NCI-H1930 (cell line): ENCODE results near the gene ANKRD13A.
"Not testable (repeated sequence)": the region's sequence is repeated elsewhere in the genome, so short reads cannot be mapped to it uniquely, and the experiment has no call there.

Source experiments
- DNase-seq, 2 experiments: peaks; one replicate each; lab custom pipeline; 2025; lab: John Stamatoyannopoulos, UW

The ANKRD13A gene

DNA sequence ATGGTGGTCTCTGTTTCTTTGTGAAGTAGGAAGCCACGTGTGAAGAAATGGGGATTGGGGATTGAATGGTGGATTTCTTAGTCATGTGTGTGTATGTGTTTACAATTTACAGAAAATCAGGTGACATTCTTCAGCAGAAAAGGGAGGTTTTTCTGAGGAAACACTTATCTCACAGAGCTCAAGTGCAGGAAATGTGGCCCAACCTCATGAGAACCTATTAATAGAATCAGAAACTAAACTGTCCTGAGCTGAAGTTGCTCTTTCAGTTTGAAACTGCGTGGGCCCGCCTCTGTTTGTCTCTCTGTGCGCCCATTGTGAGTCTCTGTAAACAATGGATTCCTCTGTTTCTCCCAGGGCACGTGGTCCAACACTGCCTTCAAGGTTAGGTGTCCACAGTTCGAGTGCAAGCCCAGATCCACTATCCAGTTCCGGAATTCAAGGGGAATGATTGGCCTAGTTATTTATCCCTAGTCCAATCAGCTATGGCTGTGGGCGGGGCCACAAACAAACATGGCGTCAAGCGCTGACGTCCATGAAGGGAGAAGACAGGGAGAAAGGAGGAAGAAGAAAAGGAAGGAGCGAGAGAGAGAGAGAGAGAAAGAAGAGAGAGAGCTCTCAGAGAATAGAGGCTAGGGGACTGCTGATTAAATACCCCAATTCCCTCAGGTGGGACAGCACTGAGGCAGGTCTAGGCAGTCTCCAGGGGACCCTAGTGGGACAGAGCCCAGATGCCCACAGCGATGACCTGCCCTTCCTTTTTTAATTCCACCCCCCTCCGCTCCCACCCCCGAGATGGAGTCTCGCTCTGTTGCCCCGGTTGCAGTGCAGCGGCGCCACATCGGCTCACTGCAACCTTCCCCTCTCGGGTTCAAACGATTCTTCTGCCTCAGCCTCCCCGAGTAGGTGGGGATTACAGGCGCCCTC is 80.5 kb downstream of the ANKRD13A start:
- DNase-seq = peak; percentile 42 to 59

- no peak for DNase-seq
Observed at GRCh38 chr12:110080410-110080809, 81.2 kb downstream of the ANKRD13A start.

DNA sequence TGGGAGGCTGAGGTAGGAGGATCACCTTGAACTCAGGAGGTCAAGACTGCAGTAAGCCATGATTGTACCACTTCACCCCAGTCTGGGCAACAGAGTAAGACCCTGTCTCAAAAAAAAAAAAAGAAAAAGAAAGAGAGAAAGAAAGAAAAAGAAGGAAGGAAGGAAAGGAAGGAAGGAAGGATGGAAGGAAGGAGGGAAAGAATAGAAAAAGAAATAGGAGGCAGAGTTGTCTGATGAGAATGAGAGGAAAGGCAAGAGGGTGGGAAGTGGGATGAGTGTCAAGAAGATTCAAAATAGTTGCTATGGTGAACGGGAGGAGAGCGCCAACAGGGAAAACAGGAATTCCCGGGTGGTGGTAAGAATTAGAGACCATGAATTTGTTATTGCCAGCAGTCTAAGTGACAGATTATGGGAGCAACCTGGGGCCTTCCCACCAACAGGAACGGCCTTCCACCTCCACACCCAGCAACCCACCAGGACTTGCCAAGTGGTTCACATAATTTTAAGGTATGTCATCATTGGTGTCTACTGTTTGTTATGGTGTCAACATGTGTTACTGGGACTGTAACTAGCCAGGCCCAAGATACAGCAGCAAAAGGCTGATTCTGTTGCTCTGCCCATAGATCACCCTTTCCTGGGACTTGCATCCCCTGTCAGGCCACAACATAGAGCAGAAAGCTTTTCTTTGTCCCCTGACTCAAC is 85.2 kb downstream of the ANKRD13A start:
- DNase-seq = no peak

DNA sequence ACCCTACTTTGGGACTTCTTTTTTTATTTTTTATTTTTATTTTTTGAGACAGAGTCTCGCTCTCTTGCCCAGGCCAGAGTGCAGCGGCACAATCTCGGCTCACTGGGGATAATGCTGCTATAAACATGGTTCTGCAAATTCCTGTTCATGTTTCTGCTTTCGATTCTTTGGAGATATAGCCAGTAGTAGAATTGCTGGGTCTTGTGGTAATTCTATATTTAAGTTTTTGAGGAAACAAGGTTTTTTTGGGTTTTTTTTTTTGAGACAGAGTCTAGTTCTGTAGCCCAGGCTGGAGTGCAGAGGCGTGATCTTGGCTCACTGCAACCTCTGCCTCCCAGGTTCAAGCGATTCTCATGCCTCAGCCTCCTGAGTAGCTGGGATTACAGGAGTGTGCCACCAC is 89.0 kb downstream of the ANKRD13A start:
- not testable (repeated sequence) for DNase-seq

GRCh38 chr12:110088936-110089335 is 89.7 kb downstream of the ANKRD13A start:
- no peak for DNase-seq
